C4-2B (cell line): ENCODE data around the gene CCDC92.

Experiments
- H3K27ac ChIP-seq: fragments of 450-650 bp; 2 replicates; pipeline ENCODE4 v1.5.1; 2017
- ZFX ChIP-seq: fragments of 450-650 bp; IDR thresholded peaks from 2 replicates; pipeline ENCODE4 v1.6.1; 2017
- TF ChIP-seq, protein P1 (sequence below): fragments of 450-650 bp; conservative IDR thresholded peaks from 2 replicates; pipeline ENCODE4 v1.5.1; 2017; ENCODE audit warnings: mild to moderate bottlenecking

Gene CCDC92

DNA sequence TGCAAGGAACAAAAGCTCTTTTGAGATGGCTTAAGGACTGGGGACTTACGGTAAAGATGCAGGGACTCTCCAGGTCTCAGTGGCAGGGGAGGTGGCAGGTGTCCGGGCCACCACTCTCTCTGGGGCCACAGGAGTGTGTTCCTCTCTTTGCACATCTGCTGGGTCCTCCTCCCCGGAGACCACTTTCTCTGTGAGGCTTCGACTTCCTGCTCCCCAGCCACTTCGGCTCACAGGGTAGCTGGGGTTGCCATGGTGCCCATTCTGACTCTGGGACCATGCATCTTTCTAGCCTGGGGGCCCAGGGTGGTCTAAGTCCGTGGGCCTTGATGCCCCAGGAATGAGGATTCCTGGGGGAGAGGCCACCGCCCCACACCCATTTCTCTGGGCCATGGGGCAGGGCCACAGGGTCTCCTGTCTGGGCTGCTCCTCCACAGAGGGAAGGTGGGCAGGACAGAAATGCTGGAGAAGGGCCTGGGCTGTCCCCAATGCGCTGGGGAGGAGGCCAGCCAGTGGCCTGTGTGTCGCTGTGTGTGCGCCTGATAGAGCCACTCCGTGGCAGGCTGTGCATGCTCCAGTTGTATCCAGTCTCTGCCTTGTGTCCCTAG lies 38.5 kb downstream of the CCDC92 start:
- no peak overlapping the region for H3K27ac ChIP-seq
- TF ChIP-seq, protein P1, sequence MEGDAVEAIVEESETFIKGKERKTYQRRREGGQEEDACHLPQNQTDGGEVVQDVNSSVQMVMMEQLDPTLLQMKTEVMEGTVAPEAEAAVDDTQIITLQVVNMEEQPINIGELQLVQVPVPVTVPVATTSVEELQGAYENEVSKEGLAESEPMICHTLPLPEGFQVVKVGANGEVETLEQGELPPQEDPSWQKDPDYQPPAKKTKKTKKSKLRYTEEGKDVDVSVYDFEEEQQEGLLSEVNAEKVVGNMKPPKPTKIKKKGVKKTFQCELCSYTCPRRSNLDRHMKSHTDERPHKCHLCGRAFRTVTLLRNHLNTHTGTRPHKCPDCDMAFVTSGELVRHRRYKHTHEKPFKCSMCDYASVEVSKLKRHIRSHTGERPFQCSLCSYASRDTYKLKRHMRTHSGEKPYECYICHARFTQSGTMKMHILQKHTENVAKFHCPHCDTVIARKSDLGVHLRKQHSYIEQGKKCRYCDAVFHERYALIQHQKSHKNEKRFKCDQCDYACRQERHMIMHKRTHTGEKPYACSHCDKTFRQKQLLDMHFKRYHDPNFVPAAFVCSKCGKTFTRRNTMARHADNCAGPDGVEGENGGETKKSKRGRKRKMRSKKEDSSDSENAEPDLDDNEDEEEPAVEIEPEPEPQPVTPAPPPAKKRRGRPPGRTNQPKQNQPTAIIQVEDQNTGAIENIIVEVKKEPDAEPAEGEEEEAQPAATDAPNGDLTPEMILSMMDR: no peak
- TF ChIP-seq ZFX: no peak

DNA sequence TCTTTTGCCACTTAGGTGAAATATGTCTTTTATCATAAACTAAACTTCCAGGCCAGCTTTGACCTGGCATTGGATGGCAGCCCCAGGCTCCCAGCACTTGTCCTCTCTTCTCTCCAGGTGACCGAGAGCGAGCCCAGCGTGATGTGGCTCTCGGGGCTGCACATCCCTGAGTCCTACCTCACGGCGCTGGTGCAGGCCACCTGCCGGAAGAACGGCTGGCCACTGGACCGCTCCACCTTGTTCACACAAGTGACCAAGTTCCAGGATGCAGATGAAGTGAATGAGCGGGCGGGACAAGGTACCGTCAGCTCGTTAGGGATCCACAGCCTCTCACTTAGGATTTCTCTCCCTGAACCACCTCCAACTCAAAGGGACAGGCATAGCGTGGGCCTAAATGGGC lies 39.4 kb downstream of the CCDC92 start:
- no peak for TF ChIP-seq ZFX
- TF ChIP-seq, protein P1: no peak
- H3K27ac ChIP-seq: no peak overlapping the region

DNA sequence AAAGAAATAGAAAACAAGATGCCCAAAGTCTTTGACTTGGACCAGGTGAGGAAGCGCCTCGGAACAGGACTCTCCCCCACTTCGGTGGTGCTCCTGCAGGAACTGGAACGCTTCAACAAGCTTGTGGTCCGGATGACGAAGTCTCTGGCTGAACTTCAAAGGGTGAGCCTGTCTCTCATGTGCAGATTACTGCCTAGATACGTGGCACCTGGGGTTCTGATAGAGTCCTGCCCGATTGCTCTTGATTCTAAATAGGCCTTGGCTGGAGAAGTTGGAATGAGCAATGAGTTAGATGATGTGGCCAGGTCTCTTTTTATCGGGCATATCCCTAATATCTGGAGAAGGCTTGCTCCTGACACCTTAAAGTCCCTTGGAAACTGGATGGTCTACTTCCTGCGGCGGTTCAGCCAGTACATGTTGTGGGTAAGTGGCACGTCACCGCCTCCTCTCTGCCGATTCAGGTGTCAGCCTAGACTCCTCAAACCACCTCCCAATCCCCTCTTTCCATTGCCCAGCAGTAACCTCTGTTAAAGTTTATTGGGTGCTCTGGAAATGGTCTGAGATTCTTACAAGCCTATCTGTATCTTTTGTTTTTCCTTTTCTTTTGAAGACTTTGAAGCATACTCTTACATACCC lies 40.8 kb downstream of the CCDC92 start:
- no peak overlapping the region for H3K27ac ChIP-seq
- TF ChIP-seq ZFX: no peak
- TF ChIP-seq, protein P1: no peak

DNA sequence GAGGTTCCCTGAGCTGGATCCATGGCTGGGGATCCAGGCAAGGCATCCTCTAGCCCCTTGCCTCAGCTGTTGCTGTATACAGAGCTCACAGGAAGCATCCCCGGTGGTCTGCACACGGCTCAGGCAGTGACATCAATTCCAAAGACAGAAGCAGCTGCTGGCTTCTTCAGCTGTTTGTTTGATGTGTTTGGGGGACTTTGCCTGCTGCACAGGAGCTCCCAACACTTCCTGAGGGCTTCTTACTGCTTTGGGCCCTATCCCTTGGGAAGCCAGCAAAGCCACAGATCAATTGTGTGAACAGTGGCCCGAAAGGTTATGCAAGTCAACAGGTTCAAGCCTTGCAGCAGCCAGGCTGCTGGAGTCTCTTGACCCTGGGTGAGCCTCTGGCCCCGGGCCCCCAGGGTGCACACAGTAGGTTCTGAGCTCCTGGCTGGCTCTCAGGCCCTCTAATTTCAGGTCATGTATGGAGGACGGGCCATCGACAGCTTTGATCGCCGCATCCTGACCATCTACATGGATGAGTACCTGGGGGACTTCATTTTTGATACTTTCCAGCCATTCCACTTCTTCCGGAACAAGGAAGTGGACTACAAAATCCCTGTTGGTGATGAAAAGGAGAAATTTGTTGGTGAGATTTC lies 42.6 kb downstream of the CCDC92 start:
- H3K27ac ChIP-seq: no peak overlapping the region
- TF ChIP-seq, protein P1: no peak
- TF ChIP-seq ZFX: no peak

DNA sequence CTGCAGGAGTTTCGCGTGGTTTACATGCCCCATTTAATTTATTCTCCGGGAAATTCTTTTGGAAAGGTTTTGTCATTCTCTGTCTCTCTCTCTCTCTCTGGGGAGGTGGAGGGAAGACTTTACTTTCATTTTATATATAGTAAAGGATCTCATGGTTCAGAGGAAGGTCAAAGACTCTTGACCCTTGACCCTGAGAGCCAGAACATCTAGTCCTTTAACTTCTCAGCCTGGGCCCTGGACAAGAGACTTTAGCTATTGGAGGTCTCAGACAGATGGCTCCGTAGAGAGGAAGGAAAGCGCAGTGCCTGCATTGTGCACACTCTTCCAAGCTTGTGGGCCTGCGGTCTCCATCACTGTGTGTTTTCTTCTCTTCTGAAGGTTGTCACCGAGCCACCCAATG lies 43.7 kb downstream of the CCDC92 start:
- no peak for TF ChIP-seq ZFX
- TF ChIP-seq, protein P1: no peak

DNA sequence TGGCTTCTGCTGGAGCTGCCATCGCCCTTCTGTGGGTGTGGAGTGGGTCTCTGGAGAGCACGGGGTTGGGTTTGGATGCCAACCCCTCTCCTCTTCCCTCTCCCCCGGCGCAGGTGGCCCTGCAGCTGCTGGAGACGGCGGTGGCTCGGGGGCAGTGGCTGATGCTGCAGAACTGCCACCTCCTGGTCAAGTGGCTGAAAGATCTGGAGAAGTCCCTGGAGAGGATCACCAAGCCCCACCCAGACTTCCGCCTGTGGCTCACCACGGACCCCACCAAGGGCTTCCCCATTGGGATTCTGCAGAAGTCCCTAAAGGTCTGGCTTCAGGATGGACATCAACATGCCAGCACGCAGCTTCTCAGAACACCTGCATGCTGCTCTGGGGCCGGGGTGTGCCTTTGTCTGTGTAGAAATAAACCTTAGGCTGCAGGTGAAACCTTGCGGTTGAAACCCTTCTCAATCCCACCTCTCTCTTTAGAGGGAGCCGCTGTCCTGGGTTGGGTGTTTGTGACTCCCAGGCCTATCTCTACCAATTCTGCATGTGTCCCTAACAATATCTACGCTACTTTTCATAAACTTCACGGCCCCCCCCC lies 44.3 kb downstream of the CCDC92 start:
- TF ChIP-seq, protein P1: no peak
- TF ChIP-seq ZFX: no peak
- H3K27ac ChIP-seq: no peak overlapping the region

More for the DNA sequence above, 43.7 kb downstream of the CCDC92 start:
- no peak overlapping the region for H3K27ac ChIP-seq

DNA sequence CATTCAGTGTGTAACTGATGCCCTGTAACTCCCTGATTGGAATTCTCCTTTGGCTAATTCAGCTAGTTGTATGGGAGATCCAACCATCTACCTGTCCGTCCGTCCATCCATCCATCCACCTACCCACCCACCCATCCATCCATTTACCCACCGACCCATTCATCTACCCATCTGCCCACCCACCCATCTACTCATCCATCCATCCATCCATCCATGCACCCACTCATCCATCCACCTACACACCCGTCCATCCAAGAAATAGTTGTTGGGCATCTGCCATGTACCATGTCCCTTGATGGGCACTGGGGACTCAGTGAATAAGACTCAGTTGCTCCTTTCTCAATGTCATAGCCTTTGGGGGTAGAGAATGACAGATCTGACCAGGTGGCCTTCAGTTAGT lies 48.1 kb downstream of the CCDC92 start:
- H3K27ac ChIP-seq: no peak overlapping the region
- TF ChIP-seq, protein P1: no peak
- TF ChIP-seq ZFX: no peak
